ENCODE measurements around the gene ADAMTS15. TPM values are rescaled to one million over a fixed set of nuclear protein-coding genes. Genes with fewer than 3 reads are reported as not detected.

The ADAMTS15 gene
- total and polyA plus RNA-seq, 2 of the 4 experiments (the other 2 are of a cell fraction): 3.0 to 5.0 TPM

- dilution Hi-C loops (cut with HindIII; ENCODE audit: low sequenced_read_pairs, unreplicated experiment): loop anchor here (25.0 kb wide), 1 partner anchor 426 kb away; no protein-coding TSS in a partner anchor
- Histone ChIP-seq H3K27ac (ENCODE audit: insufficient read depth, low read length) (peak overlapping the region; percentile 27; the same call in 1 of the 2 replicates), H3K4me3 (ENCODE audit: insufficient read depth, low read depth, low read length) (no peak overlapping the region), H3K56ac (ENCODE audit: extremely low read depth, insufficient read depth, low read length) (no peak overlapping the region), H3K18ac (ENCODE audit: low read depth, low read length) (peak overlapping the region; percentile 53; the same call in 1 of the 2 replicates), H2BK120ac (ENCODE audit: low read depth, low read length) (peak overlapping the region; percentile 77), H4K20me1 (ENCODE audit: insufficient read depth, low read length) (no peaks in the 10 kb centered on the region), H3K4me1 (ENCODE audit: control insufficient read depth, insufficient read depth, low read length) (peaks cover 9% of the 10 kb centered on the region), H2AFZ (replicated peaks; ENCODE audit: low read length, poor library complexity) (no peak overlapping the region), H3K27me3 (ENCODE audit: control insufficient read depth, insufficient read depth, low read length) (no peaks in the 10 kb centered on the region), H2BK5ac (ENCODE audit: low read depth, low read length, poor library complexity, severe bottlenecking) (no peak overlapping the region), H3K14ac (replicated peaks; ENCODE audit: low read depth, low read length) (peak overlapping the region; percentile 60), H4K91ac (ENCODE audit: insufficient read depth, low read depth, low read length) (peak overlapping the region; percentile 74), H2AK5ac (ENCODE audit: low read depth, low read length) (peak overlapping the region; percentile 81), H3K79me1 (ENCODE audit: low read depth in 1 of 2, low read length in 2 of 2) (no peaks in the 10 kb centered on the region), H3K36me3 (ENCODE audit: control insufficient read depth, insufficient read depth, low read length) (no peaks in the 10 kb centered on the region), H3K9ac (ENCODE audit: low read depth, low read length) (no peak overlapping the region), H3K4me2 (ENCODE audit: low read depth, low read length) (no peak overlapping the region), H3K9me1 (ENCODE audit: insufficient read depth, low read length) (0 out of 2 replicates have a peak, but pooled peaks cover 3% of the 10 kb centered on the region), H2BK20ac (ENCODE audit: low read depth, low read length) (peak overlapping the region; percentile 86), H4K5ac (ENCODE audit: low read depth, low read length) (peak overlapping the region; percentile 24; the same call in 1 of the 2 replicates), H4K8ac (ENCODE audit: low read depth in 2 of 2, low read length in 2 of 2) (peak overlapping the region in 1 of 2 experiments; percentile 16; a peak in 1 of 4 replicates), H2AK9ac (replicated peaks; ENCODE audit: low read depth, low read length, poor library complexity) (no peak overlapping the region), H3K9me3 (ENCODE audit: control insufficient read depth, insufficient read depth, low read length) (peaks cover 1% of the 10 kb centered on the region; the same call in 1 of the 2 replicates), H3K23ac (ENCODE audit: low read depth, low read length) (no peak overlapping the region), H3K4ac (ENCODE audit: low read depth, low read length) (peak overlapping the region; percentile 75), H2BK15ac (ENCODE audit: low read depth, low read length) (peak overlapping the region; percentile 76; the same call in 2 of the 3 replicates)
- ATAC-seq (ENCODE audit: low read depth) (no peak), DNase-seq (no peak)
- no CpG with 5 or more reads among the region's 3 CpGs for WGBS, 2 experiments (ENCODE audit: extremely low coverage in 2 of 2, insufficient read length in 1 of 2)
- BruUV-seq (replicated peaks): no TSS peak
- ChIA-PET POLR2A (ENCODE audit: unreplicated experiment) (no interaction called here), CTCF (interaction anchor here (1.5 kb wide), 1 partner anchor 426 kb away, joined by 4 read pairs; no protein-coding TSS in a partner anchor)
- in situ Hi-C loops (cut with MboI; ENCODE audit: low sequenced_read_pairs): loop anchor here (5.0 kb wide), 1 partner anchor 416 kb away; no protein-coding TSS in a partner anchor
- intact Hi-C loops (cut with micrococcal nuclease): loop anchor here (10.0 kb wide), 1 partner anchor 779 kb away; no protein-coding TSS in a partner anchor
- no peak for TF ChIP-seq NFE2L2 (IDR thresholded peaks at IDR 0.05; ENCODE audit: low read depth, low read length)
These were observed 12.3 kb upstream of the ADAMTS15 start for GRCh38 chr11:130436171-130436570.

Data from IMR-90 (cell line).